HG02623 (cell line): ENCODE measurements around the gene CAMK1G.

Experiments used
- ATAC-seq: cut with Tn5 transposase; IDR thresholded peaks from one replicate; pipeline ENCODE4 v1.9.1; 2021; ENCODE audit warnings: moderate library complexity; ENCODE audit not compliant: unreplicated experiment

CAMK1G gene

DNA sequence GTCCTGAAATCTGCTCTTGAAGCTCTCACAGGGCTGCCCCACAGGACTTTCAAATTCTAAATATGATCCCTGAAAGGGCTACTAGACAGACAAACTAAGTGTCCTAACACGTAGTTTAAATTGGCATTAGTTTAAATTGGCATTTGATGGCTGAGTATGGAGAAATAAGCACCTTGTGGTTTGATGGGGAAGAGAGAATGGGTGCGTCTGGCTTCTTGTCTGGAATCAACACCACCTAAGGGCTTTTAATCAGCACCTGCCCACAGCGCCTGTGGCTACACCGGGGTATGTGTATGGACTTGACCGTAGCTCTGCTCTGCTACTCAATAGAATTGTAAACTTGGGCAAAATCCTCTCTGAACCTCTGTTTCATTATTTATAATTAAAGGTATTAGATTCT, 74.4 kb downstream of the CAMK1G start:
- no peak for ATAC-seq

GRCh38 chr1:209659909-209660308, 76.4 kb downstream of the CAMK1G start:
- ATAC-seq: peak; percentile 76

DNA sequence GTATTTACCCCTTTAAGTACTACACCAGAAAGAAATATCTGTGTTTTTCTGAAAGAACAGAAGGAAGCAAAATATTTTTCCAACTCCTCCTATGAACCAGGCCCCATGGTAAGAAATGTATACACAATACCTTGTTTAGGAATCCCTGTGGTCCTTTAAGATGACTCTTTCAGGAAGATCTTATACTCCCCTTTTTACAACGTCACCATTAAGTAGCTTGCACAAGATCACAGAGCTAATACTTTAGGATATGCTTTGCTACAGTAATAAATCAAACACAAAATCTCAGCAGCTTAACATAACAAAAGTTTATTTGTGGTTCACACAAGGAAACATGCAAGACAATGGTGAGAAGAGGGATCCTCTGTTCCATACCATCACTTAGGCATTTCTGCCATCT, 77.6 kb downstream of the CAMK1G start:
- ATAC-seq: no peak

- ATAC-seq: no peak
Observed at GRCh38 chr1:209662879-209663327, 79.4 kb downstream of the CAMK1G start.
